ENCODE results near the gene TMEM208.

DNA sequence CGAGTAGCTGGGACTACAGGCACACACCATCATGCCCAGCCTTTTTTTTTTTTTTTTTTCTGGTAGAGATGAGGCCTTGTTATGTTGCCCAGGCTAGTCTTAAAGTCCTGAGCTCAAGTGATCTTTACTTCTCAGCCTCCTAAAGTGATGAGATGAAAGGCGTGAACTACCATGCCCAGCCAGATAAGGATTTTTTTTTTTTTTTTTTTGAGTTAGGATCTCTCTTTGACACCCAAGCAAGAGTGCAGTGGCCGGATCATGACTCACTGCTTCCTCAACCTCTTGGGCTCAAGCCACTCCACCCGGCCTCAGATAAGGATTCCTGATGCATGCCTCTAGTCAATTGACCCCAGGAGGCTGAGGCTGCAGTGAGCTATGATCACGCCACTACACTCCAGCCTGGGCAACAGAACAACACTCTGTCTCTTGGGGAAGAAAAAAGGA lies 41.2 kb downstream of the TMEM208 start:
- TF ChIP-seq, protein P1, sequence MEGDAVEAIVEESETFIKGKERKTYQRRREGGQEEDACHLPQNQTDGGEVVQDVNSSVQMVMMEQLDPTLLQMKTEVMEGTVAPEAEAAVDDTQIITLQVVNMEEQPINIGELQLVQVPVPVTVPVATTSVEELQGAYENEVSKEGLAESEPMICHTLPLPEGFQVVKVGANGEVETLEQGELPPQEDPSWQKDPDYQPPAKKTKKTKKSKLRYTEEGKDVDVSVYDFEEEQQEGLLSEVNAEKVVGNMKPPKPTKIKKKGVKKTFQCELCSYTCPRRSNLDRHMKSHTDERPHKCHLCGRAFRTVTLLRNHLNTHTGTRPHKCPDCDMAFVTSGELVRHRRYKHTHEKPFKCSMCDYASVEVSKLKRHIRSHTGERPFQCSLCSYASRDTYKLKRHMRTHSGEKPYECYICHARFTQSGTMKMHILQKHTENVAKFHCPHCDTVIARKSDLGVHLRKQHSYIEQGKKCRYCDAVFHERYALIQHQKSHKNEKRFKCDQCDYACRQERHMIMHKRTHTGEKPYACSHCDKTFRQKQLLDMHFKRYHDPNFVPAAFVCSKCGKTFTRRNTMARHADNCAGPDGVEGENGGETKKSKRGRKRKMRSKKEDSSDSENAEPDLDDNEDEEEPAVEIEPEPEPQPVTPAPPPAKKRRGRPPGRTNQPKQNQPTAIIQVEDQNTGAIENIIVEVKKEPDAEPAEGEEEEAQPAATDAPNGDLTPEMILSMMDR (IDR thresholded peaks at IDR 0.05): no peak
- TF ChIP-seq CBX2 (IDR thresholded peaks at IDR 0.05; ENCODE audit: borderline replicate concordance, low read depth): no peak
- no peak for TF ChIP-seq SREBF2 (IDR thresholded peaks at IDR 0.05)
- no peak for TF ChIP-seq NPAS2 (CRISPR knock-in tag; IDR thresholded peaks at IDR 0.05; ENCODE audit: borderline replicate concordance)
- TF ChIP-seq HOXA7 (CRISPR knock-in tag; IDR thresholded peaks at IDR 0.05): no peak
- TF ChIP-seq POLR2A (IDR thresholded peaks at IDR 0.05; ENCODE audit: low read length): no peak
- no peak for TF ChIP-seq POLR2AphosphoS2 (conservative IDR thresholded peaks at IDR 0.05; ENCODE audit: low read length)
- TF ChIP-seq CHD4 (IDR thresholded peaks at IDR 0.05; ENCODE audit: borderline replicate concordance): no peak
- TF ChIP-seq ZFP36 (IDR thresholded peaks at IDR 0.05; ENCODE audit: borderline replicate concordance, partially characterized antibody): no peak
- no peak for TF ChIP-seq EP300 (IDR thresholded peaks at IDR 0.05)
- TF ChIP-seq, protein P2, sequence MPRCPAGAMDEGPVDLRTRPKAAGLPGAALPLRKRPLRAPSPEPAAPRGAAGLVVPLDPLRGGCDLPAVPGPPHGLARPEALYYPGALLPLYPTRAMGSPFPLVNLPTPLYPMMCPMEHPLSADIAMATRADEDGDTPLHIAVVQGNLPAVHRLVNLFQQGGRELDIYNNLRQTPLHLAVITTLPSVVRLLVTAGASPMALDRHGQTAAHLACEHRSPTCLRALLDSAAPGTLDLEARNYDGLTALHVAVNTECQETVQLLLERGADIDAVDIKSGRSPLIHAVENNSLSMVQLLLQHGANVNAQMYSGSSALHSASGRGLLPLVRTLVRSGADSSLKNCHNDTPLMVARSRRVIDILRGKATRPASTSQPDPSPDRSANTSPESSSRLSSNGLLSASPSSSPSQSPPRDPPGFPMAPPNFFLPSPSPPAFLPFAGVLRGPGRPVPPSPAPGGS (IDR thresholded peaks at IDR 0.05): no peak
- no peak for TF ChIP-seq CHD2 (IDR thresholded peaks at IDR 0.05; ENCODE audit: low read length, partially characterized antibody)
- no peak for TF ChIP-seq RAD21 (conservative IDR thresholded peaks at IDR 0.05 in 1 of 2, IDR thresholded peaks at IDR 0.05 in 1 of 2)
- TF ChIP-seq, protein P3, sequence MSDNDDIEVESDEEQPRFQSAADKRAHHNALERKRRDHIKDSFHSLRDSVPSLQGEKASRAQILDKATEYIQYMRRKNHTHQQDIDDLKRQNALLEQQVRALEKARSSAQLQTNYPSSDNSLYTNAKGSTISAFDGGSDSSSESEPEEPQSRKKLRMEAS (IDR thresholded peaks at IDR 0.05): no peak

Measured in A549 (cell line).